GM18858 (cell line): ENCODE data around the gene COX10.

Experiments used
- ATAC-seq: cut with Tn5 transposase; IDR thresholded peaks from one replicate; pipeline ENCODE4 v1.9.1; 2021; ENCODE audit not compliant: unreplicated experiment

Gene COX10

DNA sequence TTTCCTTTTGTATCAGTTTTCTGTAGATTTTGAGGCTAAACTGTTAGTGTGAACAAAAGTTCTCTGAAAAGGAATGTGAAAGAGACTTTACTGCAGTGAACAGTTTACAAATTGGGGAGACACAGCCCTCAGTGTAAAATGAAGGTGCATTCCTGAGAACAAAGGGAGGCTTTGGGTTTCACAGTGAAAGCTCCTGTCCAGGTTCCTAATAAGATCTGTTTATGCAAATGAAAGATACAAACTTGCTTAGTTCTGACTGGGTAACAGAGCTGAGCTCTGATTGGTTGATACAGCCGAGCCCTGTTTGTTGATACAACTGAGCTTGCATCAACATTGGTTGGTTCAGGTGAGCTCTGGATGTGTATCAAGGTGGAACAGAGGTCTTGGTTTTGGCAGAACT lies 175.7 kb downstream of the COX10 start:
- ATAC-seq: no peak

DNA sequence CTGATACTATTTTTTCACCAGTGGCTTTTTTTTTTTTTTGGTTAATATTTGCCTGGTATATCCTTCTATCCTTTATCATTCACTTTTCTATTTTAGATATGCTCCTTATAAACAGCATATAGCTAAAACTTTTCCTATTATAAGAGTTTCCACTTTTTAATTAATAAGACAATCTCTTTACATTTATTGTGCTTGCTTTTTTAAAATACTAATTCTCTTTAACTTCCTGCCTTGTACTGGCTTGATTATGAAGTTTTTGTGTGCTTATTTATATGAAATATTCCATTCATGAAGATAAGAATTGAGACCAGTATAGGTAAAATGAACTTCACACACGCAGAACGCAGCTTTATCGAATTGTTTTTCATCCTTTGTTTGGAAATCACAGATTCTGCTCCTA lies 176.3 kb downstream of the COX10 start:
- no peak for ATAC-seq
